ENCODE measurements around the gene PLXDC2. TPM values are rescaled to one million over a fixed set of nuclear protein-coding genes. Genes with fewer than 3 reads are reported as not detected.

Gene PLXDC2
- polyA plus RNA-seq, 1 of the 3 experiments (the other 2 are of a cell fraction) = 2.5 TPM

- H3K27ac ChIP-seq (ENCODE audit: low read depth in 2 of 2, low read length in 1 of 2) = no peak overlapping the region
- no peak overlapping the region for H3K4me2 ChIP-seq
- no peaks in the 10 kb centered on the region for H3F3A ChIP-seq (replicated peaks; ENCODE audit: insufficient read depth)
- no peaks in the 10 kb centered on the region for H3K27me3 ChIP-seq (ENCODE audit: insufficient read depth)
- ChIA-PET CTCF (no interaction called here), POLR2A (no interaction called here)
- no peak overlapping the region for H3K4me3 ChIP-seq (ENCODE audit: low read depth in 2 of 2, low read length in 1 of 2)
- H3K9ac ChIP-seq = no peak overlapping the region
- H3K4me1 ChIP-seq (ENCODE audit: control insufficient read depth in 1 of 2, insufficient read depth in 2 of 2, low read depth in 1 of 2, low read length in 1 of 2) = peaks cover 0 to 15% of the 10 kb centered on the region in 2 experiments; a peak in 2 of 4 replicates
- TF ChIP-seq SMC3 (IDR thresholded peaks at IDR 0.05; ENCODE audit: low read depth, low read length) (no peak), USF2 (IDR thresholded peaks at IDR 0.05; ENCODE audit: borderline replicate concordance, low read depth, low read length) (no peak), JUND (IDR thresholded peaks at IDR 0.05) (no peak), MAX (IDR thresholded peaks at IDR 0.05; ENCODE audit: low read depth) (no peak), USF1 (IDR thresholded peaks at IDR 0.05; ENCODE audit: borderline replicate concordance, low read depth) (no peak), RXRA (IDR thresholded peaks at IDR 0.05; ENCODE audit: borderline replicate concordance, low read depth) (no peak), IRF3 (IDR thresholded peaks at IDR 0.05; ENCODE audit: low read depth, low read length) (no peak), FOXJ3 (CRISPR knock-in tag; IDR thresholded peaks at IDR 0.05) (no peak), EP300 (IDR thresholded peaks at IDR 0.05; ENCODE audit: borderline replicate concordance in 1 of 2, low read depth in 1 of 2, low read length in 1 of 2) (no peak), POLR2AphosphoS5 (IDR thresholded peaks at IDR 0.05; ENCODE audit: low read depth, low read length) (no peak), EZH2phosphoT487 (IDR thresholded peaks at IDR 0.05; ENCODE audit: borderline replicate concordance, low read depth) (no peak), CHD2 (IDR thresholded peaks at IDR 0.05; ENCODE audit: low read length, partially characterized antibody) (no peak), PBX3 (IDR thresholded peaks at IDR 0.05) (no peak), NRF1 (IDR thresholded peaks at IDR 0.05; ENCODE audit: low read depth, low read length) (no peak), FOXM1 (IDR thresholded peaks at IDR 0.05; ENCODE audit: low read depth) (no peak)
- WGBS (ENCODE audit: low lambda C conversion rate) = 47% methylated on average over 3 of the region's 3 CpGs
- no peaks in the 10 kb centered on the region for H3K9me2 ChIP-seq
- DNase-seq = no peak
- no peaks in the 10 kb centered on the region for H3K9me3 ChIP-seq
- no peaks in the 10 kb centered on the region for H3K36me3 ChIP-seq (replicated peaks in 1 of 2; ENCODE audit: control insufficient read depth in 1 of 2, insufficient read depth in 2 of 2, low read length in 1 of 2)
- no peaks in the 10 kb centered on the region for H3K79me2 ChIP-seq (ENCODE audit: insufficient read depth)
- H4K20me1 ChIP-seq (ENCODE audit: insufficient read depth) = no peaks in the 10 kb centered on the region
- no peak overlapping the region for H2AFZ ChIP-seq (ENCODE audit: low read depth)
Observed at GRCh38 chr10:19857876-19858275, 41.6 kb downstream of the PLXDC2 start.

Measured in SK-N-SH (cell line).